Gastroesophageal sphincter (tissue), 3 donors: Measurements from ENCODE around the gene BAZ2B.

Experiments
- EP300 ChIP-seq: sonication (generic); formaldehyde crosslinking; IDR thresholded peaks from one replicate; pipeline ENCODE4 v1.6.1; 2017; ENCODE audit warnings: antibody characterized with exemption, mild to moderate bottlenecking
- POLR2AphosphoS5 ChIP-seq: sonication (generic); formaldehyde crosslinking; IDR thresholded peaks from one replicate; pipeline ENCODE4 v1.6.1; 2017; ENCODE audit warnings: antibody characterized with exemption
- TF ChIP-seq, protein P1 (sequence below), 4 experiments: fragments of 200-600 bp in 2 of 4; fragments of 450-650 bp in 2 of 4; sonication (generic) in 1 of 4; IDR thresholded peaks; one replicate each; pipeline ENCODE4 v1.5.1; 2017 to 2019; ENCODE audit warnings: antibody characterized with exemption in 4 of 4, mild to moderate bottlenecking in 2 of 4, moderate library complexity in 2 of 4

DNA sequence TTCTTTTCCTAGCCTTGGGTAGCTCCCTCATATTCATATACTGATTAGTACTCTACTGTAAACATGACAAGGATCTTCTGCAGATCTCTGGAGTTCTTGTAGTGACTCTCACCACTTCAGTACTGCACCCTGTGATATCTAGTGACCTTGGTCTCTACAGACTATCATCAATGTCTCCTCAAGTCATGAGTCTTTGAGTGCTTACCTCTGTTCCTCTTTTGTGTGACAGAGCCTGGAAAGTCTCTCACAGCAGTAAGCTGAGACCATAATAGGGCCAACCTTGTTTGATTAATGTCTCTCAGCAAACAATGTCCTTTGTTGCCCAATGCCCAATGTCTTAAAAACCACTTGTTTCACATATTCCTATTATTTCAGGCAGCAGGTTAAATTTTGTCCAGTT is 34.2 kb upstream of the BAZ2B start:
- TF ChIP-seq POLR2AphosphoS5 (no peak), EP300 (no peak)
- TF ChIP-seq, protein P1, sequence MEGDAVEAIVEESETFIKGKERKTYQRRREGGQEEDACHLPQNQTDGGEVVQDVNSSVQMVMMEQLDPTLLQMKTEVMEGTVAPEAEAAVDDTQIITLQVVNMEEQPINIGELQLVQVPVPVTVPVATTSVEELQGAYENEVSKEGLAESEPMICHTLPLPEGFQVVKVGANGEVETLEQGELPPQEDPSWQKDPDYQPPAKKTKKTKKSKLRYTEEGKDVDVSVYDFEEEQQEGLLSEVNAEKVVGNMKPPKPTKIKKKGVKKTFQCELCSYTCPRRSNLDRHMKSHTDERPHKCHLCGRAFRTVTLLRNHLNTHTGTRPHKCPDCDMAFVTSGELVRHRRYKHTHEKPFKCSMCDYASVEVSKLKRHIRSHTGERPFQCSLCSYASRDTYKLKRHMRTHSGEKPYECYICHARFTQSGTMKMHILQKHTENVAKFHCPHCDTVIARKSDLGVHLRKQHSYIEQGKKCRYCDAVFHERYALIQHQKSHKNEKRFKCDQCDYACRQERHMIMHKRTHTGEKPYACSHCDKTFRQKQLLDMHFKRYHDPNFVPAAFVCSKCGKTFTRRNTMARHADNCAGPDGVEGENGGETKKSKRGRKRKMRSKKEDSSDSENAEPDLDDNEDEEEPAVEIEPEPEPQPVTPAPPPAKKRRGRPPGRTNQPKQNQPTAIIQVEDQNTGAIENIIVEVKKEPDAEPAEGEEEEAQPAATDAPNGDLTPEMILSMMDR (IDR thresholded peaks at IDR 0.05), result no peak
